Vagina (tissue), 2 donors: ENCODE results near the gene ZNF850.

Experiments
- CTCF ChIP-seq, 3 experiments: fragments of 450-650 bp in 2 of 3; fragments of 200-600 bp in 1 of 3; sonication (generic) in 1 of 3; IDR thresholded peaks; one replicate each; pipeline ENCODE4 v1.5.1; 2017 to 2019; ENCODE audit warnings: antibody characterized with exemption in 3 of 3, mild to moderate bottlenecking in 2 of 3, moderate library complexity in 2 of 3
- POLR2A ChIP-seq, 2 donors: fragments of 450-650 bp; IDR thresholded peaks; one replicate each; pipeline ENCODE4 v1.6.1; 2017; ENCODE audit warnings: antibody characterized with exemption in 2 of 2, mild to moderate bottlenecking in 2 of 2, moderate library complexity in 2 of 2
- POLR2AphosphoS5 ChIP-seq, 2 donors: sonication (generic); formaldehyde crosslinking; IDR thresholded peaks; one replicate each; pipeline ENCODE4 v1.9.0; 2017; ENCODE audit warnings: antibody characterized with exemption in 2 of 2, mild to moderate bottlenecking in 2 of 2, low read depth in 1 of 2; ENCODE audit not compliant: insufficient read depth in 1 of 2

- TF ChIP-seq CTCF (IDR thresholded peaks at IDR 0.05): no peak
- TF ChIP-seq POLR2A (IDR thresholded peaks at IDR 0.05): no peak
- TF ChIP-seq POLR2AphosphoS5 (IDR thresholded peaks at IDR 0.05; ENCODE audit: insufficient read depth in 1 of 2, low read depth in 1 of 2): no peak
These were observed 93.2 kb downstream of the ZNF850 start for GRCh38 chr19:36679455-36679854.
